Psoas muscle (tissue), 8 donors: ENCODE measurements around the gene CCL27. TPM values are rescaled to one million over a fixed set of nuclear protein-coding genes. Genes with fewer than 3 reads are reported as not detected.

Experiments used
- ATAC-seq, 4 donors: fragments of 200-7000 bp; cut with Tn5 transposase; one replicate each; pipeline ENCODE4 v1.9.1; 2020; ENCODE audit warnings: moderate library complexity in 3 of 4, mild to moderate bottlenecking in 2 of 4
- DNase-seq, 2 donors: peaks; one replicate each; pipeline ENCODE4 v3.0.0-alpha.2; 2020
- H3K27ac ChIP-seq: fragments of 200-600 bp; one replicate; pipeline ENCODE4 v1.8.0; 2022
- H3K27me3 ChIP-seq, 3 donors: fragments of 200-600 bp in 1 of 3; one replicate each; pipeline versions ENCODE4 v1.6.1 to v1.8.0; 2013 to 2022; ENCODE audit warnings: low read length in 2 of 3, mild to moderate bottlenecking in 2 of 3, moderate library complexity in 1 of 3; ENCODE audit not compliant: insufficient read depth in 3 of 3
- H3K36me3 ChIP-seq, 2 donors: fragments of 200-600 bp in 1 of 2; one replicate each; pipeline versions ENCODE4 v1.6.1 to v1.8.0; 2013 to 2022; ENCODE audit warnings: low read depth in 1 of 2, mild to moderate bottlenecking in 1 of 2, moderate library complexity in 1 of 2; ENCODE audit not compliant: insufficient read depth in 1 of 2
- H3K4me1 ChIP-seq: fragments of 200-600 bp; one replicate; pipeline ENCODE4 v1.8.0; 2022
- H3K4me3 ChIP-seq: fragments of 200-600 bp; one replicate; pipeline ENCODE4 v1.8.0; 2022; ENCODE audit warnings: mild to moderate bottlenecking
- H3K9me3 ChIP-seq: fragments of 200-600 bp; one replicate; pipeline ENCODE4 v1.8.0; 2022
- CTCF ChIP-seq: fragments of 200-600 bp; IDR thresholded peaks from one replicate; pipeline ENCODE4 v1.8.0; 2022; ENCODE audit warnings: antibody characterized with exemption
- WGBS, 3 donors: extraction: QIAGEN DNeasy Blood & Tissue Kit; methylation state at CpG; one replicate each; pipeline versions ENCODE4 v1.1.6 to v1.1.7; 2013; 5-methylcytosine and 5-hydroxymethylcytosine counted together
- intact Hi-C, 2 donors: fragments of 100-400 bp; cut with DNase I; formaldehyde crosslinking; loops; one replicate each; pipeline versions ENCODE4 v1.11.0 to v1.14.2; 2022
- polyA plus RNA-seq, 3 donors: library from polyadenylated mRNA; stranded (reverse); fragments of 200-250 nt; gene quantifications; one replicate each; pipeline ENCODE4 v1.2.3, GENCODE V29; 2013
- total RNA-seq, 4 donors: library from RNA; stranded (reverse); fragmentation: NEBNext Ultra II Directional in 2 of 4; extraction: Animal tissue kit (Norgen Biotek cat#: 25700) in 2 of 4; gene quantifications; one replicate each; pipeline versions ENCODE4 v1.2.1 to v1.2.4, GENCODE V29; 2021 to 2023
- donor health status: healthy with polysubstance abuse.
- donor health status: DM: no; HTN: no; CAD: no; lungs with moderate emphysema.
- donor health status: Bipolar disorder and iron deficiency.
- donor health status: healthy.
- donor health status: DM: yes; HTN: yes; CAD: no.
- donor health status: DM: no; HTN: no; CAD: no.
- donor health status: DM: no; HTN: no; CAD: no.
- donor health status: DM: yes; HTN: yes; CAD: no.

CCL27 gene
- total and polyA plus RNA-seq, 7 donors: 0.14 to 0.50 (median 0.25) TPM; not detected in 2

- Histone ChIP-seq H3K36me3 (no peaks in the 10 kb centered on the region), H3K27me3 (no peaks in the 10 kb centered on the region), H3K4me1 (no peaks in the 10 kb centered on the region), H3K4me3 (no peak overlapping the region), H3K27ac (no peak overlapping the region), H3K9me3 (no peaks in the 10 kb centered on the region)
- intact Hi-C loops: no loop called here
- no peak for DNase-seq
- 77 to 80% (median 79%) methylated on average over 4 of the region's 4 CpGs for WGBS, 3 donors
- no peak for ATAC-seq
- TF ChIP-seq CTCF: no peak
These were observed 26.6 kb upstream of the CCL27 start for GRCh38 chr9:34689116-34689470.

- no peak for TF ChIP-seq CTCF
- intact Hi-C loops: no loop called here
- Histone ChIP-seq H3K27ac (no peak overlapping the region), H3K27me3 (no peaks in the 10 kb centered on the region), H3K4me1 (no peaks in the 10 kb centered on the region), H3K4me3 (no peak overlapping the region), H3K9me3 (no peaks in the 10 kb centered on the region), H3K36me3 (no peaks in the 10 kb centered on the region)
- ATAC-seq (no peak), DNase-seq (no peak)
- WGBS, 3 donors: 61 to 74% (median 67%) methylated on average over 5 of the region's 5 CpGs
These were observed 26.1 kb upstream of the CCL27 start for GRCh38 chr9:34688329-34689115.

- H3K4me3 ChIP-seq: no peak overlapping the region
- no peaks in the 10 kb centered on the region for H3K4me1 ChIP-seq
- H3K36me3 ChIP-seq: no peaks in the 10 kb centered on the region
- H3K27me3 ChIP-seq: no peaks in the 10 kb centered on the region
- no peaks in the 10 kb centered on the region for H3K9me3 ChIP-seq
- TF ChIP-seq CTCF: no peak
- DNase-seq: no peak
- intact Hi-C loops: no loop called here
- WGBS, 3 donors: 89 to 93% (median 89%) methylated on average over 10 of the region's 10 CpGs
- no peak overlapping the region for H3K27ac ChIP-seq
- ATAC-seq: no peak
These were observed 25.0 kb upstream of the CCL27 start for GRCh38 chr9:34687276-34688030.

- DNase-seq: no peak
- intact Hi-C loops: no loop called here
- Histone ChIP-seq H3K4me3 (no peak overlapping the region), H3K4me1 (no peaks in the 10 kb centered on the region), H3K9me3 (no peaks in the 10 kb centered on the region), H3K27ac (no peak overlapping the region), H3K36me3 (no peaks in the 10 kb centered on the region), H3K27me3 (no peaks in the 10 kb centered on the region)
- no peak for ATAC-seq
- TF ChIP-seq CTCF: no peak
- 39 to 74% (median 47%) methylated on average over 1 of the region's 1 CpG for WGBS, 3 donors
These were observed 24.3 kb upstream of the CCL27 start for GRCh38 chr9:34686732-34687131.
